GM21529 (cell line): Measurements from ENCODE around the gene ZFP42.
"Not testable (repeated sequence)": the region's sequence is repeated elsewhere in the genome, so short reads cannot be mapped to it uniquely, and the experiment has no call there.

Experiments
- ATAC-seq: cut with Tn5 transposase; IDR thresholded peaks from one replicate; pipeline ENCODE4 v1.9.1; 2021; ENCODE audit not compliant: unreplicated experiment

Gene ZFP42

GRCh38 chr4:188021548-188022249 lies 26.1 kb downstream of the ZFP42 start:
- ATAC-seq, result no peak

- ATAC-seq, result no peak
These were observed 28.1 kb downstream of the ZFP42 start for GRCh38 chr4:188023682-188024081.

DNA sequence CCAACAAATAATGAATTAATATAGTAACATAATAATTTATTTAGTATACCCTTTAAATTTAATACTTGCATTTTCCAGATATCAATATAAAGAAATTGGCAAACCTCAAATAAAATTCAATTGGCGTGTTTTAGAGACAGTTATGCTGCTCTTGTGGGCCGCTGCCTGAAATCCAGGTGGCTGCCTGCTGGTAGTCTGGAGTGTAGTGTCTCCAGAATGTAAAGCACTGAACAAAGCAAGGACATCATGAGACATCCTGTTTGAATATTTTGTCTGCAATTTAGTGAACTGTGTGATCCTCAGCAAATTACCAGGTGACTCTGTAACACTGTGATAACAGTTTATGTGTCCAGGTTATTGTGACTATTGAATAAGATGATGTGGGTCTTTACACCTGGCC lies 29.9 kb downstream of the ZFP42 start:
- no peak for ATAC-seq

- ATAC-seq, result no peak
These were observed 33.5 kb downstream of the ZFP42 start for GRCh38 chr4:188029114-188029513.

DNA sequence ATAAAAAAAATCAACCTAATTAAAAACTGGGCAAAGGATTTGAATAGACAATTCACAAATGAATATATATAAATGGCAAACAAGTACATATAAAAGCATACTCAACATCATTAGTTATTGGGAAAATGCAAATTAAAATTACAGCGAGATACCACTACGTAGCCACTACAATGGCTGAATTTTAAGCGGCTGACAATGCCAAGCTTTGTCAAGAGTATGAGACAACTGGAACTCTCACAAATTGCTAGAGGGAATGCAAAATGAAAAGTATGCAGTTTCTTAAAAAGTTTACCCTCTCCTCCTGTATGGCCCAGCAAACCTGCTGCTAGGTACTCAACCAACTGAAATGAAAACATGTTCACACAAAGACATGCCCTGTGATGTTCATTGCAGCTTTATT lies 34.8 kb downstream of the ZFP42 start:
- ATAC-seq, result no peak

DNA sequence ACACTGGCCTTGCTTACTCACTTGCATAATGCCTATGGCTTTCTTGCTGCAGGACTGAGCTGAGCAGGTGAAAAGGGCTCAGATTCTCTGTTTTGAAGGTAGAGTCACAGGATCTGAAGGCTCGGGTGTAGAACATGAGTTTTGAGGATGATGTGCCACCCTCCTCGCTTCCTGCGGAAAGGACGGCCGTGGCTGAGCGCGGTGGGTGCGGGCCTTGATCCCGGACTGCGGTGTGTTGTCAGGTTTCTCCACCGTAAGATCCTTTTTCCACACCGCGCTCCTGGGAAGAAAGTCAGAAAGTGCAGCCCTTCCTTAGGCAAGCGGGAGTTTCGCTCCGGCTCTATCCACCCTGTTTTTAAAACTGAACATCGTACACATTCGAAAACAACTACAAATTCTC lies 36.2 kb downstream of the ZFP42 start:
- no peak for ATAC-seq

DNA sequence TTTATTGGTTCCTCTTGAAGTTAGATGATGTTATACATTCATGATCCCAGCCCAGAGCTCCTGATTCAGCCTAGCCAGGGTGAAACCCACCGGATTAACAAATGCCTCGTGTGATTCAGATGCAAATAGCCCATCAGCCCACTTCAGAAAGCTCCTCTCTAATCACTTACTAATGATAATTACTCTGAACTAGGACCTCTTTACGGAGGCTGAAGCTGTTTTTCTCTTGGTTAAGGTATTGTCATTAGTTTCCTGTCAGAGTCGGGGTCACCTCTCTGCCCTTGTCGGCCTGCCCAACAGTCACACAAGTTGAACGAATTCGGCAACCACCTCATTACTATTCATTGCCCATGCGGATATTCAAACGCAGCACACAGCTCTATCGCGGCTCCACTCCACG lies 36.6 kb downstream of the ZFP42 start:
- ATAC-seq, result no peak

GRCh38 chr4:188032583-188032982 lies 37.0 kb downstream of the ZFP42 start:
- ATAC-seq, result no peak

- no peak for ATAC-seq
These were observed 41.6 kb downstream of the ZFP42 start for GRCh38 chr4:188037003-188037713.

DNA sequence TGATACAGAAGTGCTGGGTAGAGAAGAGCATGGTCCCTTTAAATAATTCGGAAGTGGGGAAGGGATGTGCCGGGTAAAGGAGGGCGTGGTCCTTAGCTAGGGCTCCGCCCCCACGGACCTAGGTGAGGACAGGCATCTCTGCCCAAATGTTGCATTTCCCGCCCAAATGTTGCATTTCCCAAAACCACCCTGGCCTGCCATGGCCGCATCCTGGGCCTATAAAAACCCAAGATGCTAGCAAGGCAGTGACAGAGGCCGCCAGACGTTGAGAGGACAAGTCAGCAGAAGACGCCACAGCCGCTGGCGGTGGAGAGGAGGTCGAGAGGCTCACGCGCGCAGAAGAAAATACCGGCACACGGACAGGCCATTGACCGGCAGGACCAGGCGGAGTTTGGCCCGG lies 46.1 kb downstream of the ZFP42 start:
- ATAC-seq, result no peak

GRCh38 chr4:188042191-188042590 lies 46.6 kb downstream of the ZFP42 start:
- no peak for ATAC-seq

- ATAC-seq, result no peak
These were observed 47.6 kb downstream of the ZFP42 start for GRCh38 chr4:188043154-188043553.

DNA sequence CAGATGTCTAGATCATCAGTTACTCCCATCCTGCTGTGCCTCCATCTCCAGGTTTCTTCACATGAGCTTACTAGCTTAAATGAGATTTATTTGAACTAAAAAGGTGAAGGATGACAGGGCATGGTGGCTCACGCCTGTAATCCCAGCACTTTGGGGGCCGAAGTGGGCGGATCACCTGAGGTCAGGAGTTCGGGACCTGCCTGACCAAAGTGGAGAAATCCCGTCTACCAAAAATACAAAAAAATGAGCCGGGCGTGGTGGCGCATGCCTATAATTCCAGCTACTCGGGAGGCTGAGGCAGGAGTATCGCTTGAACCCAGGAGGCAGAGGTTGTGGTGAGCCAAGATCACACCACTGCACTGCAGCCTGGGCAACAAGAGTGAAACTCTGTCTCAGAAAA lies 49.9 kb downstream of the ZFP42 start:
- ATAC-seq, result not testable (repeated sequence)

GRCh38 chr4:188046657-188047056 lies 51.1 kb downstream of the ZFP42 start:
- ATAC-seq, result no peak

GRCh38 chr4:188053302-188053701 lies 57.7 kb downstream of the ZFP42 start:
- no peak for ATAC-seq
